HG03354 (cell line): Measurements from ENCODE around the gene CDC42BPG.

ENCODE experiments used
- ATAC-seq: cut with Tn5 transposase; IDR thresholded peaks from one replicate; pipeline ENCODE4 v1.9.1; 2021; ENCODE audit warnings: mild to moderate bottlenecking; ENCODE audit not compliant: unreplicated experiment, poor library complexity, severe bottlenecking

CDC42BPG gene

GRCh38 chr11:64865286-64866172, 21.1 kb upstream of the CDC42BPG start:
- peak; percentile 50 for ATAC-seq

GRCh38 chr11:64864473-64865285, 20.2 kb upstream of the CDC42BPG start:
- ATAC-seq = peak; percentile 18

GRCh38 chr11:64864135-64864472, 19.7 kb upstream of the CDC42BPG start:
- no peak for ATAC-seq

- no peak for ATAC-seq
Measured at GRCh38 chr11:64863391-64864060, 19.1 kb upstream of the CDC42BPG start.

GRCh38 chr11:64862987-64863390, 18.5 kb upstream of the CDC42BPG start:
- no peak for ATAC-seq

GRCh38 chr11:64861227-64861975, 16.9 kb upstream of the CDC42BPG start:
- no peak for ATAC-seq

GRCh38 chr11:64859542-64860414, 15.3 kb upstream of the CDC42BPG start:
- peak; percentile 80 for ATAC-seq

- peak; percentile 39 for ATAC-seq
Measured at GRCh38 chr11:64858467-64859263, 14.2 kb upstream of the CDC42BPG start.

- no peak for ATAC-seq
Measured at GRCh38 chr11:64857485-64857884, 13.0 kb upstream of the CDC42BPG start.

GRCh38 chr11:64856382-64857227, 12.2 kb upstream of the CDC42BPG start:
- ATAC-seq = no peak

GRCh38 chr11:64855596-64856304, 11.3 kb upstream of the CDC42BPG start:
- no peak for ATAC-seq

GRCh38 chr11:64854534-64855502, 10.4 kb upstream of the CDC42BPG start:
- no peak for ATAC-seq

- ATAC-seq = no peak
Measured at GRCh38 chr11:64854157-64854533, 9.7 kb upstream of the CDC42BPG start.

- no peak for ATAC-seq
Measured at GRCh38 chr11:64853709-64854108, 9.3 kb upstream of the CDC42BPG start.

GRCh38 chr11:64852804-64853509, 8.5 kb upstream of the CDC42BPG start:
- no peak for ATAC-seq
